ENCODE results near the gene CAP1. TPM values are rescaled to one million over a fixed set of nuclear protein-coding genes. Genes with fewer than 3 reads are reported as not detected.
A peak's percentile ranks its signal among the peaks of the same experiment; 100 is the strongest.

Gene CAP1
- polyA plus RNA-seq, 3 donors, result 400 to 941 (median 876) TPM

DNA sequence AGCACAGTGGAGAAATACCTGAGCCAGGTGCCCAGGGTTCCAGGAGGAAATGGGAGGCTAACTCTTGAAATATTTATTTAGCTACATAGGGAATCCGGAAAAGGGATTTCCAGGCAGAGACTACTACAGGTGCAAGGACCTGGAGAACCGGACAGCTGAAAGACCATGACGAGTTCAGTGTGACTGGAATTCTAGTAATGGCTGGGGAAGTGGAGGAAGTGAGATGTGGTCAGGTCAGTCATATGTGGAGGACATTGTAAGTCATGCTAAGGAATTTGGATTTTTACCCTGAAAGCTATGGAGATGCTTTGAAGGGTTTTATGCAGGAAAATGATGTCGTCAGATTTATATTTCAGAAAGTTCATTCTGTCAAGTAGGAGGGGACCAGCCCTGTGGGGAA, 1.8 kb downstream of the CAP1 start:
- H3K27ac Mint-ChIP-seq, result peak overlapping the region; percentile 71 to 99 (median 88)
- peak in 2 of 3 donors; percentile 52 to 58 for DNase-seq
- intact Hi-C loops (cut with micrococcal nuclease), result loop anchor here in 1 of 2 donors (5.0 kb wide), 1 partner anchor 35 kb away; no protein-coding TSS in a partner anchor
- H3K27me3 Mint-ChIP-seq (ENCODE audit: low read depth in 3 of 3), result peaks cover 0 to 4% (median 1%) of the 10 kb centered on the region in 3 donors
- Histone ChIP-seq H3K4me1 (ENCODE audit: control insufficient read depth in 1 of 2, insufficient read depth in 2 of 2, low read length in 2 of 2) (peaks cover 81 to 87% of the 10 kb centered on the region in 2 donors), H3K4me3 (replicated peaks in 1 of 3; ENCODE audit: low read depth in 2 of 3, low read length in 3 of 3) (peak overlapping the region; percentile 82 to 99 (median 89)), H3K9me3 (replicated peaks in 1 of 2; ENCODE audit: control insufficient read depth in 1 of 2, insufficient read depth in 1 of 2, low read length in 2 of 2) (no peaks in the 10 kb centered on the region), H3K79me2 (ENCODE audit: insufficient read depth, low read length) (peaks cover 73% of the 10 kb centered on the region), H3K9ac (ENCODE audit: insufficient read depth, low read length, poor library complexity, severe bottlenecking) (peak overlapping the region; percentile 93), H4K20me1 (ENCODE audit: insufficient read depth, low read length) (peaks cover 67% of the 10 kb centered on the region), H3K27me3 (ENCODE audit: control insufficient read depth in 2 of 2, insufficient read depth in 2 of 2, low read length in 2 of 2) (no peaks in the 10 kb centered on the region), H2AFZ (ENCODE audit: insufficient read depth, low read depth, low read length, poor library complexity, severe bottlenecking) (no peak overlapping the region), H3K27ac (ENCODE audit: low read depth in 1 of 2, low read length in 2 of 2) (peak overlapping the region in 1 of 2 donors; percentile 62), H3K36me3 (replicated peaks in 1 of 2; ENCODE audit: control insufficient read depth in 1 of 2, insufficient read depth in 2 of 2, low read length in 2 of 2) (peaks cover 3 to 25% of the 10 kb centered on the region in 2 donors), H3K4me2 (replicated peaks; ENCODE audit: extremely low read depth, low read length, poor library complexity, severe bottlenecking) (peak overlapping the region; percentile 96)
- WGBS (ENCODE audit: insufficient coverage), result 42% methylated on average over 4 of the region's 4 CpGs
- peaks cover 78% of the 10 kb centered on the region for H3K4me1 Mint-ChIP-seq
- TF ChIP-seq, protein P1, sequence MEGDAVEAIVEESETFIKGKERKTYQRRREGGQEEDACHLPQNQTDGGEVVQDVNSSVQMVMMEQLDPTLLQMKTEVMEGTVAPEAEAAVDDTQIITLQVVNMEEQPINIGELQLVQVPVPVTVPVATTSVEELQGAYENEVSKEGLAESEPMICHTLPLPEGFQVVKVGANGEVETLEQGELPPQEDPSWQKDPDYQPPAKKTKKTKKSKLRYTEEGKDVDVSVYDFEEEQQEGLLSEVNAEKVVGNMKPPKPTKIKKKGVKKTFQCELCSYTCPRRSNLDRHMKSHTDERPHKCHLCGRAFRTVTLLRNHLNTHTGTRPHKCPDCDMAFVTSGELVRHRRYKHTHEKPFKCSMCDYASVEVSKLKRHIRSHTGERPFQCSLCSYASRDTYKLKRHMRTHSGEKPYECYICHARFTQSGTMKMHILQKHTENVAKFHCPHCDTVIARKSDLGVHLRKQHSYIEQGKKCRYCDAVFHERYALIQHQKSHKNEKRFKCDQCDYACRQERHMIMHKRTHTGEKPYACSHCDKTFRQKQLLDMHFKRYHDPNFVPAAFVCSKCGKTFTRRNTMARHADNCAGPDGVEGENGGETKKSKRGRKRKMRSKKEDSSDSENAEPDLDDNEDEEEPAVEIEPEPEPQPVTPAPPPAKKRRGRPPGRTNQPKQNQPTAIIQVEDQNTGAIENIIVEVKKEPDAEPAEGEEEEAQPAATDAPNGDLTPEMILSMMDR (IDR thresholded peaks at IDR 0.05), result no peak
- peak overlapping the region; percentile 94 to 99 for H3K4me3 Mint-ChIP-seq
- peaks cover 17 to 32% of the 10 kb centered on the region in 2 donors for H3K36me3 Mint-ChIP-seq
- H3K9me3 Mint-ChIP-seq, result peaks cover 0 to 2% (median 0%) of the 10 kb centered on the region in 7 donors

DNA sequence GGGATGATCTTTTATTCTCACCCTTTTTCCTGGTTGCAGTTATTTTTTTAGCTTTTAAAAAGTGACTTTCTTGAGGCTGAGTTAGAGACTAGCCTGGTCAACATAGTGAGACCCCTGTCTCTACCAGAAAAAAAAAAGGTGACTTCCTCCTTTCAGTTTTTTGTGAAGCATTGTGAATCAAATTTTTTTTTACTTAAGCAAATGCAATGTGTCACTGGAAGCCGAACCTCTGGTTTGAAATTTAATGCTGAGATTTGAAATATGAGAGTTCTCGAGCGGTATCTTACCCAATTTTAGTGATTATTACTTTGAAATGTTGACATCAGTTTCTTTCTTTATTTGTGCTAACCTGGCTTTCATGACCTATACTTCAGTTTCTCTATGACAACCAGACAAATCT, 3.6 kb downstream of the CAP1 start:
- peaks cover 9 to 34% of the 10 kb centered on the region in 2 donors for H3K36me3 ChIP-seq (replicated peaks in 1 of 2; ENCODE audit: control insufficient read depth in 1 of 2, insufficient read depth in 2 of 2, low read length in 2 of 2)
- peaks cover 78% of the 10 kb centered on the region for H3K4me1 Mint-ChIP-seq

More for the DNA sequence above, 3.6 kb downstream of the CAP1 start:
- peaks cover 77 to 86% of the 10 kb centered on the region in 2 donors for H3K4me1 ChIP-seq (ENCODE audit: control insufficient read depth in 1 of 2, insufficient read depth in 2 of 2, low read length in 2 of 2)
- H3K9me3 Mint-ChIP-seq, result peaks cover 0 to 2% (median 0%) of the 10 kb centered on the region in 7 donors
- H3K27me3 ChIP-seq (ENCODE audit: control insufficient read depth in 2 of 2, insufficient read depth in 2 of 2, low read length in 2 of 2), result no peaks in the 10 kb centered on the region
- peaks cover 85% of the 10 kb centered on the region for H4K20me1 ChIP-seq (ENCODE audit: insufficient read depth, low read length)
- H3K4me3 Mint-ChIP-seq, result peak overlapping the region; percentile 41 to 80
- H3K9me3 ChIP-seq (replicated peaks in 1 of 2; ENCODE audit: control insufficient read depth in 1 of 2, insufficient read depth in 1 of 2, low read length in 2 of 2), result no peaks in the 10 kb centered on the region
- no peak overlapping the region for H3K9ac ChIP-seq (ENCODE audit: insufficient read depth, low read length, poor library complexity, severe bottlenecking)
- H3K4me3 ChIP-seq (replicated peaks in 1 of 3; ENCODE audit: low read depth in 2 of 3, low read length in 3 of 3), result peak overlapping the region in 1 of 3 experiments; percentile 89
- peak overlapping the region; percentile 96 for H3K4me2 ChIP-seq (replicated peaks; ENCODE audit: extremely low read depth, low read length, poor library complexity, severe bottlenecking)
- peak in 1 of 3 donors; percentile 45 for DNase-seq
- H3K27ac Mint-ChIP-seq, result peak overlapping the region; percentile 14 to 88 (median 82)
- H3K79me2 ChIP-seq (ENCODE audit: insufficient read depth, low read length), result peaks cover 87% of the 10 kb centered on the region
- H2AFZ ChIP-seq (ENCODE audit: insufficient read depth, low read depth, low read length, poor library complexity, severe bottlenecking), result no peak overlapping the region
- intact Hi-C loops (cut with micrococcal nuclease), result loop anchor here in 1 of 2 donors (5.0 kb wide), 1 partner anchor 33 kb away; no protein-coding TSS in a partner anchor
- TF ChIP-seq, protein P1 (IDR thresholded peaks at IDR 0.05), result no peak
- H3K27me3 Mint-ChIP-seq (ENCODE audit: low read depth in 3 of 3), result peaks cover 0 to 4% (median 1%) of the 10 kb centered on the region in 3 donors
- H3K36me3 Mint-ChIP-seq, result peaks cover 28 to 48% of the 10 kb centered on the region in 2 donors
- H3K27ac ChIP-seq (ENCODE audit: low read depth in 1 of 2, low read length in 2 of 2), result peak overlapping the region in 1 of 2 donors; percentile 62
- no CpG with 5 or more reads among the region's 3 CpGs for WGBS (ENCODE audit: insufficient coverage)

Data from CD14-positive monocyte (primary cell).